ENCODE data around the gene PPM1A. TPM values are rescaled to one million over a fixed set of nuclear protein-coding genes. Genes with fewer than 3 reads are reported as not detected.

Gene PPM1A
- total and polyA plus RNA-seq, 2 experiments from 2014 or later: 29.8 to 34.1 TPM

DNA sequence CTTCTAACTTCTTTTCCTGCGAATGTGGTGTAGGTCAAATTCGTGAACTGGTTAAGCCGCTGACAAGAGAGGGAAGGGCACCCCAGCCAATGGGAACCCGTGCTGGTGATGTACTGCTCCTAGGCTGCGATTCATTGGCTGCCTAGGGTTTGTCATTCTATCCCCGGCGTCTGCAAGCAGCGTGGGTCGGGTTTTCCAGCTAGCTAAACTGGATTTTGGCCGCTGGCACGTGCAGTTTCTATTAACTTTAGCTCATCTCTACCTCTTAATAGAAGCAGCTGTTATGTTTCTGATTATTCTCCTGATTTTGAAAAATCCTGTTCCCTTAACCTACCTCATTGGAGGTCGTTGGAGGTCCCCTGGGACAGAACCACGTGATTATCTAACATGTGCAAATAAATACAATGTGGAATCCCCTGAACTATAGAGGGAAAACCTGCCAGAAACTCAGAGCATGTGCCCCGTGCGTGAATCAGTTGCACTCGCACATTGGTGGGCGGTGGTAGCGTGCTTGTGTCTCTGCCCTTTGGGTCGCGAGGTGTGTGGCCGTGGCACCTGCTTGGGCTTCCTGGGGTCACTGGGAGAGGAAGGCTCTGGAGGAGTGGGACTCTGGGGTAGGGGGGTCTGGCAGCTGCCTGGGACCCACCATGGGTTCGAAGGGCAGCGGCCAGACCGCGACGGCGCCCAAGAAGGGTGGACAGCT lies 876 bp upstream of the PPM1A start:
- H3K4me1 Mint-ChIP-seq: peaks cover 58% of the 10 kb centered on the region
- peaks cover 32% of the 10 kb centered on the region for H3K79me2 ChIP-seq (replicated peaks; ENCODE audit: insufficient read depth)

DNA sequence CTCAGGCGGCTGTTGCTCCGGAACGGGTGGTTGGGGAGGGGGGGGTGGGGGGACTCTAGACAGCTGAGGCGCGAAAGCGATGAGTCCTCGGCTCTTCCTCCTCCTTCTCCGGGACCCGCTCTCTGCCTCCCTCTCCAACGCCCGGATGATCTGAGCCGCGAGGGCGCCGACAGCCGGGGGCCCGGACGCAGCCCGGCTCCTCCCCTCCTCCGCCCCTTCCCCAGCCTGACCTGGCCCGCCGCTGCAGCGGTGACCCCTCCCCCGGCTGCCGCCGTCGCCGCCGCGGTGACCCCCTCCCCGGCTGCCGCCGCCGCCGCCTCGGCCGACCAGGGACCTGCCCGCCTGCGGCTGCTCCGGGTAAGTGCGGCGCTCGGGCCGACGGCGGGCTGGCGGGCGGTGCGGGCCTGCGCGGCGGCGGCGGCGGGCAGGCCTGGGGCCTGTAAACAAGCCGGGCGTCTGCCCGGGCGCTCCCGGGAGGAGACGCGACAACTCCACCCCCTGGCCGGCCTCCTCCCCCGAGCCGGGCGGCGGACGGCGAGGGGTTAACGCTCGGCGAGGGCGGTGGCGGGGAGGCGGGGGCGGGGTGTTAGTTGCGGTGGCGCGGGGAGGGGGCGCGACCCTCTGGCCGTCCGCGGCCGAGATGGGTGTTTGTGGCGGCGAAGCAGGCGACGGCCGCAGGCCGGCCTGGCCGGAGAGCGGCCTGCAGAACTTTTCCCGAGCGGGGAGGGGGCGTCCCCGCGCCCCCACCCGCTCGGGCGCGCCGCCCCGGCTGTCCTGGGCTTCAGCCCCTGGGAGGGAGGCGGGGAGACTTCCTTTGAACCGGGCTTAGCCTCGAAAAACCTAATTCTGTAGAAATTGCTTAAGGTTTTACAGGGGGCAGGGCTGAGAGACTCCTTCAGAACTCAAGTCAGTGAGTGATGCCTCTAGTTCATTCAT lies 568 bp downstream of the PPM1A start:
- H2AFZ ChIP-seq: no peak overlapping the region
- H3K4me3 ChIP-seq: peak overlapping the region; percentile 84

More for the DNA sequence above, 876 bp upstream of the PPM1A start:
- no peak overlapping the region for H2AFZ ChIP-seq
- peak overlapping the region; percentile 99 for H3K27ac Mint-ChIP-seq
- peak overlapping the region; percentile 73 for H3K4me3 ChIP-seq
- H3K27me3 Mint-ChIP-seq (ENCODE audit: insufficient read depth, low read depth, poor library complexity): peaks cover 11% of the 10 kb centered on the region
- no peaks in the 10 kb centered on the region for H3K27me3 ChIP-seq (ENCODE audit: insufficient read depth)
- peak; percentile 95 for DNase-seq (ENCODE audit: low spot score)
- peak overlapping the region; percentile 98 for H3K27ac ChIP-seq (ENCODE audit: low read depth)
- no peaks in the 10 kb centered on the region for H4K20me1 ChIP-seq (replicated peaks; ENCODE audit: insufficient read depth)
- H3K36me3 ChIP-seq (ENCODE audit: insufficient read depth): no peaks in the 10 kb centered on the region
- H3F3A ChIP-seq (replicated peaks; ENCODE audit: low read depth): peaks cover 5% of the 10 kb centered on the region; the same call in 1 of the 2 replicates
- peak overlapping the region; percentile 88 for H3K4me3 Mint-ChIP-seq
- H3K4me2 ChIP-seq: peak overlapping the region; percentile 88
- H3K36me3 Mint-ChIP-seq (ENCODE audit: low read depth): peaks cover 3% of the 10 kb centered on the region; the same call in 2 of the 3 replicates
- H3K9me3 Mint-ChIP-seq: no peaks in the 10 kb centered on the region; the same call in 2 of the 3 replicates
- peak; percentile 86 for ATAC-seq
- TF ChIP-seq POLR2AphosphoS5 (IDR thresholded peaks at IDR 0.05; ENCODE audit: low read depth) (0 out of 2 replicates have a peak, but pooled peaks have one; percentile 45), ZNF114 (CRISPR knock-in tag; IDR thresholded peaks at IDR 0.05) (no peak), CREB1 (CRISPR knock-in tag; IDR thresholded peaks at IDR 0.05; ENCODE audit: low read depth) (peak; percentile 26; the same call in 1 of the 2 replicates)
- peaks cover 36% of the 10 kb centered on the region for H3K4me1 ChIP-seq (ENCODE audit: insufficient read depth)
- no peaks in the 10 kb centered on the region for H3K9me2 ChIP-seq (ENCODE audit: insufficient read depth)

DNA sequence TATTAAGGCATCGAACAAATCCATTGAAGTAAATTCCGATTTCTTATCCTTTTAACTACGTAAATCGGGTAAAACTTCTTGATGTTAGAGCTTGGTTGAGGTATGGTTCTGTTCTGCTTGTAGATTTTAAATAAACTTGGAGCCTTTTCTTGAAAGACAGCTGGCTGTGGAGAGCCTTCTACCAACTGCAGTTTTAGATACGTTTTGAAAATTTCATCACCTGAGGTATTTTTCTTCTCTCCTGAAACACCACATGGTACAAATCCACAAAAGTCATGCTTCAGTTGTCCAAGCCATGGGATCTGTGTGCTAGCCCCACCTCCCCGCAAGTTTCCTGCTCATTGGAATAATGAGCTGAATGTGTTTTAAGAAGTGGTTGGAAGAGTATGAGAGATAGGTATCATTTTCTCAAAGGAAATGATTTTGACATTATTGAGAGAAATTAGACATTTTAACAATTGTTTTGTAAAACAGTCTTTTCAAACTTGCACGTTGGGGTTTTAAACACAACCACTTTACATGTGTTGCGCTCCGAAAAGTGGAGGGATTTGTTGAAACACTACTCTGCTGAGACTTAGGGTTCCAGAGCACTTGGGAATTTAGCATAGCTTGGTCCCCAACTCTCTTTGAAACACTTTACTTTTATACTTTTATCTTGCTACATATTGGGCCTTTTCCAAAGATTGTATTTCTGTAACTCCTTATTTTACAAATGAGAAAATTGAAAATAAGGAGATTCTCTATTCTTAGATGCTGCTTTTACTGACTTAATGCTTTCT lies 1.4 kb downstream of the PPM1A start:
- Histone ChIP-seq H3K36me3 (ENCODE audit: insufficient read depth) (no peaks in the 10 kb centered on the region), H3K4me3 (peak overlapping the region; percentile 84), H3K4me2 (peak overlapping the region; percentile 96), H3K79me2 (replicated peaks; ENCODE audit: insufficient read depth) (peaks cover 55% of the 10 kb centered on the region), H2AFZ (no peak overlapping the region), H3K4me1 (ENCODE audit: insufficient read depth) (peaks cover 46% of the 10 kb centered on the region), H4K20me1 (replicated peaks; ENCODE audit: insufficient read depth) (no peaks in the 10 kb centered on the region), H3K9me2 (ENCODE audit: insufficient read depth) (no peaks in the 10 kb centered on the region), H3F3A (replicated peaks; ENCODE audit: low read depth) (peaks cover 5% of the 10 kb centered on the region; the same call in 1 of the 2 replicates), H3K27ac (ENCODE audit: low read depth) (peak overlapping the region; percentile 96), H3K27me3 (ENCODE audit: insufficient read depth) (no peaks in the 10 kb centered on the region)
- peak; percentile 23 for DNase-seq (ENCODE audit: low spot score)
- H3K27me3 Mint-ChIP-seq (ENCODE audit: insufficient read depth, low read depth, poor library complexity): peaks cover 13% of the 10 kb centered on the region
- TF ChIP-seq, protein P1, sequence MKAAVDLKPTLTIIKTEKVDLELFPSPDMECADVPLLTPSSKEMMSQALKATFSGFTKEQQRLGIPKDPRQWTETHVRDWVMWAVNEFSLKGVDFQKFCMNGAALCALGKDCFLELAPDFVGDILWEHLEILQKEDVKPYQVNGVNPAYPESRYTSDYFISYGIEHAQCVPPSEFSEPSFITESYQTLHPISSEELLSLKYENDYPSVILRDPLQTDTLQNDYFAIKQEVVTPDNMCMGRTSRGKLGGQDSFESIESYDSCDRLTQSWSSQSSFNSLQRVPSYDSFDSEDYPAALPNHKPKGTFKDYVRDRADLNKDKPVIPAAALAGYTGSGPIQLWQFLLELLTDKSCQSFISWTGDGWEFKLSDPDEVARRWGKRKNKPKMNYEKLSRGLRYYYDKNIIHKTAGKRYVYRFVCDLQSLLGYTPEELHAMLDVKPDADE (IDR thresholded peaks at IDR 0.05): no peak
- TF ChIP-seq POLR2AphosphoS5 (IDR thresholded peaks at IDR 0.05; ENCODE audit: low read depth) (0 out of 2 replicates have a peak, but pooled peaks have one; percentile 17), STAT1 (IDR thresholded peaks at IDR 0.05; ENCODE audit: unreplicated experiment) (no peak), NANOG (IDR thresholded peaks at IDR 0.05; ENCODE audit: borderline replicate concordance) (no peak), JUNB (IDR thresholded peaks at IDR 0.05; ENCODE audit: unreplicated experiment) (no peak), ZNF114 (CRISPR knock-in tag; IDR thresholded peaks at IDR 0.05) (no peak), EZH2phosphoT487 (IDR thresholded peaks at IDR 0.05; ENCODE audit: unreplicated experiment) (no peak)
- TF ChIP-seq, protein P2, sequence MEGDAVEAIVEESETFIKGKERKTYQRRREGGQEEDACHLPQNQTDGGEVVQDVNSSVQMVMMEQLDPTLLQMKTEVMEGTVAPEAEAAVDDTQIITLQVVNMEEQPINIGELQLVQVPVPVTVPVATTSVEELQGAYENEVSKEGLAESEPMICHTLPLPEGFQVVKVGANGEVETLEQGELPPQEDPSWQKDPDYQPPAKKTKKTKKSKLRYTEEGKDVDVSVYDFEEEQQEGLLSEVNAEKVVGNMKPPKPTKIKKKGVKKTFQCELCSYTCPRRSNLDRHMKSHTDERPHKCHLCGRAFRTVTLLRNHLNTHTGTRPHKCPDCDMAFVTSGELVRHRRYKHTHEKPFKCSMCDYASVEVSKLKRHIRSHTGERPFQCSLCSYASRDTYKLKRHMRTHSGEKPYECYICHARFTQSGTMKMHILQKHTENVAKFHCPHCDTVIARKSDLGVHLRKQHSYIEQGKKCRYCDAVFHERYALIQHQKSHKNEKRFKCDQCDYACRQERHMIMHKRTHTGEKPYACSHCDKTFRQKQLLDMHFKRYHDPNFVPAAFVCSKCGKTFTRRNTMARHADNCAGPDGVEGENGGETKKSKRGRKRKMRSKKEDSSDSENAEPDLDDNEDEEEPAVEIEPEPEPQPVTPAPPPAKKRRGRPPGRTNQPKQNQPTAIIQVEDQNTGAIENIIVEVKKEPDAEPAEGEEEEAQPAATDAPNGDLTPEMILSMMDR (conservative IDR thresholded peaks at IDR 0.05; ENCODE audit: low read depth in 2 of 2): no peak
- no peak for ATAC-seq
- peak overlapping the region; percentile 90 for H3K4me3 Mint-ChIP-seq
- H3K36me3 Mint-ChIP-seq (ENCODE audit: low read depth): peaks cover 3% of the 10 kb centered on the region; the same call in 2 of the 3 replicates
- H3K9me3 Mint-ChIP-seq: no peaks in the 10 kb centered on the region; the same call in 2 of the 3 replicates
- H3K4me1 Mint-ChIP-seq: peaks cover 67% of the 10 kb centered on the region
- peak overlapping the region; percentile 89 for H3K27ac Mint-ChIP-seq

More for the DNA sequence above, 568 bp downstream of the PPM1A start:
- Histone ChIP-seq H4K20me1 (replicated peaks; ENCODE audit: insufficient read depth) (no peaks in the 10 kb centered on the region), H3K27me3 (ENCODE audit: insufficient read depth) (no peaks in the 10 kb centered on the region), H3F3A (replicated peaks; ENCODE audit: low read depth) (peaks cover 5% of the 10 kb centered on the region; the same call in 1 of the 2 replicates), H3K27ac (ENCODE audit: low read depth) (peak overlapping the region; percentile 96), H3K4me1 (ENCODE audit: insufficient read depth) (peaks cover 50% of the 10 kb centered on the region), H3K36me3 (ENCODE audit: insufficient read depth) (no peaks in the 10 kb centered on the region), H3K79me2 (replicated peaks; ENCODE audit: insufficient read depth) (peaks cover 46% of the 10 kb centered on the region), H3K4me2 (peak overlapping the region; percentile 96), H3K9me2 (ENCODE audit: insufficient read depth) (no peaks in the 10 kb centered on the region)
- H3K27me3 Mint-ChIP-seq (ENCODE audit: insufficient read depth, low read depth, poor library complexity): peaks cover 11% of the 10 kb centered on the region
- H3K27ac Mint-ChIP-seq: peak overlapping the region; percentile 89
- TF ChIP-seq POLR2AphosphoS5 (IDR thresholded peaks at IDR 0.05; ENCODE audit: low read depth): no peak
- TF ChIP-seq ZNF331 (CRISPR knock-in tag; IDR thresholded peaks at IDR 0.05; ENCODE audit: low read depth): peak; percentile 27; the same call in 1 of the 2 replicates
- DNase-seq (ENCODE audit: low spot score) (peak; percentile 87), ATAC-seq (peak; percentile 36)
- no peaks in the 10 kb centered on the region; the same call in 2 of the 3 replicates for H3K9me3 Mint-ChIP-seq
- peaks cover 3% of the 10 kb centered on the region; the same call in 2 of the 3 replicates for H3K36me3 Mint-ChIP-seq (ENCODE audit: low read depth)
- peak overlapping the region; percentile 90 for H3K4me3 Mint-ChIP-seq
- peaks cover 68% of the 10 kb centered on the region for H3K4me1 Mint-ChIP-seq

Measured in GM23338 (cell line).